Effector memory CD8-positive, alpha-beta T cell (primary cell): ENCODE data around the gene CRYBA4.
A peak's percentile ranks its signal among the peaks of the same experiment; 100 is the strongest.

Source experiments
- ATAC-seq: fragments of 150-1000 bp; cut with Tn5 transposase; replicated peaks from 2 replicates; pipeline ENCODE4 v1.10.0; 2021; ENCODE audit warnings: mild to moderate bottlenecking, moderate library complexity
- DNase-seq, 3 experiments: peaks; one replicate each; pipeline ENCODE4 v3.0.0; 2021
- H3K27ac Mint-ChIP-seq, 2 donors: one replicate each; pipeline ENCODE4 v1.8.0; 2022; ENCODE audit warnings: mild to moderate bottlenecking in 2 of 2, mixed read lengths in 2 of 2, moderate library complexity in 2 of 2
- H3K27me3 Mint-ChIP-seq, 2 donors: one replicate each; pipeline ENCODE4 v1.8.0; 2022; ENCODE audit warnings: mixed read lengths in 2 of 2
- H3K36me3 Mint-ChIP-seq: one replicate; pipeline ENCODE4 v1.8.0; 2022; ENCODE audit warnings: mild to moderate bottlenecking, moderate library complexity, mixed read lengths; ENCODE audit not compliant: insufficient read depth
- H3K4me1 Mint-ChIP-seq, 2 donors: one replicate each; pipeline ENCODE4 v1.8.0; 2022; ENCODE audit warnings: low read depth in 2 of 2, mixed read lengths in 2 of 2
- H3K4me3 Mint-ChIP-seq, 2 donors: one replicate each; pipeline ENCODE4 v1.8.0; 2022; ENCODE audit warnings: mild to moderate bottlenecking in 2 of 2, mixed read lengths in 2 of 2, moderate library complexity in 2 of 2
- H3K9me3 Mint-ChIP-seq, 2 donors: one replicate each; pipeline ENCODE4 v1.8.0; 2022; ENCODE audit warnings: mixed read lengths in 2 of 2

Gene CRYBA4

GRCh38 chr22:26677217-26677616, 55.5 kb downstream of the CRYBA4 start:
- Mint-ChIP-seq H3K4me3 (no peak overlapping the region), H3K4me1 (peaks cover 68 to 74% of the 10 kb centered on the region in 2 donors), H3K36me3 (peaks cover 45% of the 10 kb centered on the region), H3K27me3 (no peaks in the 10 kb centered on the region), H3K9me3 (no peaks in the 10 kb centered on the region), H3K27ac (peak overlapping the region; percentile 73 to 94)
- DNase-seq, result no peak
- ATAC-seq, result no peak

DNA sequence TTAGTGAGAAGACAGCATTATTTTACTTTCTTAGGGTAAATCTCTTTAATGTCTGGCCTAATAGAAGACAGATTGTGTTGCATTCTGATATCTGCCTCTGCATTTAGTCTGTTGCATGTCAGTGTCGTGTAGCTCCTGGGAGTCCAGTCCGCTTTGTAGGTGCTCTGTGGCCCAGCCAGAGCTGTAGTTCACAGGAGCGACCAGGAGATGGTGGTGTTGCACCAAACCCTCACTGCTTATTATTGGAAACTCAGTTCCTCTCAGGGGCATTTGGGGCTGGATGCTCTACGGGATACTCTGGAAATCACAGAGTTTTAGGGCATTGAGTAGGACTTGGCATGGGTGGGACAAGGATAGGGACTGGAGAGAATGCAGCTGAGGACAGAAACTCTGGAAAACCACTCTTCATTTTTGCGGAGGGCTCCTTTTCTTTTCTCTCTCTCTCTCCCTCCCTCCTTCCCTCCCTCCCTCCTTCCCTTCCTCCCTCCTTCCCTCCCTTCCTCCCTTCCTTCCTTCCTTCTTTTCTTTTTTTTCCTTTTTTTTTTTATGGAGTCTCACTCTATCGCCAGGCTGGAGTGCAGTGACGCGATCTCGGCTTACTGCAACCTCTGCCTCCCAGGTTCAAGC, 57.4 kb downstream of the CRYBA4 start:
- Mint-ChIP-seq H3K27ac (peak overlapping the region; percentile 73 to 94), H3K36me3 (peaks cover 34% of the 10 kb centered on the region), H3K9me3 (no peaks in the 10 kb centered on the region), H3K27me3 (no peaks in the 10 kb centered on the region), H3K4me3 (no peak overlapping the region), H3K4me1 (peaks cover 57 to 65% of the 10 kb centered on the region in 2 donors)
- peak; percentile 55 to 75 (median 67) for DNase-seq
- peak; percentile 82 for ATAC-seq
